B cell (primary cell): ENCODE data around the gene SGCD.

Source experiments
- EZH2 ChIP-seq: IDR thresholded peaks from 2 replicates; pipeline ENCODE4 v1.6.1; 2012; ENCODE audit warnings: borderline replicate concordance, low read depth, mild to moderate bottlenecking, moderate library complexity, low read length; ENCODE audit not compliant: insufficient read depth, poor library complexity, severe bottlenecking
- TF ChIP-seq, protein P1 (sequence below): fragments of 200-600 bp; IDR thresholded peaks from one replicate; pipeline ENCODE4 v1.8.0; 2022; ENCODE audit warnings: antibody characterized with exemption, mild to moderate bottlenecking

DNA sequence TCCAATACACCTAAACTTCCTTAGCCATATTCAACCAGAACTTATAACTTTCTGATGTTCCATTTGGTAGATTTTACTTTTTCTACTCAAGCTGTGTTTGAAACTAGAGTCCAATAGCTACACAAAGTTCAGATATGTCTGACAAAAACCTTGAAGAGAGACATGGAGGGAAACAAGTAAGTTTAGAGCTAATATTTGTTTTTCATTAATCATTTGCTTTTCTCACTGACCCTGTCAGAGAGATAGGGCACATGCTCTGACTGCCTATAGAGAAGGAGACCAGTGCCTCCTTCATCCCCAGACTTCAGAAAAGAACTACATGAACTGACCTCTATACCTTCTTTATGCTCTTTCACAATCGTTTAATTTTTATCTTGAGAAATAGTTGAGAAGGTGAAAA is 366.1 kb downstream of the SGCD start:
- TF ChIP-seq, protein P1, sequence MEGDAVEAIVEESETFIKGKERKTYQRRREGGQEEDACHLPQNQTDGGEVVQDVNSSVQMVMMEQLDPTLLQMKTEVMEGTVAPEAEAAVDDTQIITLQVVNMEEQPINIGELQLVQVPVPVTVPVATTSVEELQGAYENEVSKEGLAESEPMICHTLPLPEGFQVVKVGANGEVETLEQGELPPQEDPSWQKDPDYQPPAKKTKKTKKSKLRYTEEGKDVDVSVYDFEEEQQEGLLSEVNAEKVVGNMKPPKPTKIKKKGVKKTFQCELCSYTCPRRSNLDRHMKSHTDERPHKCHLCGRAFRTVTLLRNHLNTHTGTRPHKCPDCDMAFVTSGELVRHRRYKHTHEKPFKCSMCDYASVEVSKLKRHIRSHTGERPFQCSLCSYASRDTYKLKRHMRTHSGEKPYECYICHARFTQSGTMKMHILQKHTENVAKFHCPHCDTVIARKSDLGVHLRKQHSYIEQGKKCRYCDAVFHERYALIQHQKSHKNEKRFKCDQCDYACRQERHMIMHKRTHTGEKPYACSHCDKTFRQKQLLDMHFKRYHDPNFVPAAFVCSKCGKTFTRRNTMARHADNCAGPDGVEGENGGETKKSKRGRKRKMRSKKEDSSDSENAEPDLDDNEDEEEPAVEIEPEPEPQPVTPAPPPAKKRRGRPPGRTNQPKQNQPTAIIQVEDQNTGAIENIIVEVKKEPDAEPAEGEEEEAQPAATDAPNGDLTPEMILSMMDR, result no peak
- TF ChIP-seq EZH2, result no peak
